NCI-H187 treated with DMSO at 0.1 percent for 48 hours (cell line): ENCODE measurements around the gene SLC6A9.

Source experiments
- DNase-seq: peaks from one replicate; lab custom pipeline; 2025; lab: John Stamatoyannopoulos, UW

Gene SLC6A9

GRCh38 chr1:44031252-44032169 lies at the start of gene SLC6A9:
Gene SLC6A9, minus strand, starts transcription at chr1:44031462. Its CDS starts 7,185 bp downstream, at chr1:44024277.
- no peak for DNase-seq

GRCh38 chr1:44079566-44079965 lies 48.3 kb upstream of the SLC6A9 start:
- DNase-seq, result no peak

DNA sequence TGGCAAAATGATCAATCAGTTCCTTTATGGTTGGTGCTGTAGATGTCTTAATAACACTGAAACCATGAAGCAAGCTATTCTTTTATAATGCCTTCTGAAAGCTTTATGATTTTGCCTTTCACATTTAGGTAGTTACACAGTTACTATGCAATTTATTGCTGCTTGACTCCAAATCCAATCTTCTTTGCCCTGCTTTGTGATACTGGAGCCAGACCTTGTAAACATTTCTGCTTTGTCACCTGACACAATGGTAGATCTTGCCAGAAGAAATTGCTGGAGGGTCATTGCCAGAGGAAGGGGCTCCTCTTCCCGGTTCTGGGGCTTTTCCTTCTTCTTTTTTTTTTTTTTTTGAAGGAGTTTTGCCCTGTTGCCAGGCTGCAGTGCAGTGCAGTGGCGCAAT lies 46.8 kb upstream of the SLC6A9 start:
- no peak for DNase-seq

- no peak for DNase-seq
Observed at GRCh38 chr1:44077421-44077820, 46.2 kb upstream of the SLC6A9 start.

DNA sequence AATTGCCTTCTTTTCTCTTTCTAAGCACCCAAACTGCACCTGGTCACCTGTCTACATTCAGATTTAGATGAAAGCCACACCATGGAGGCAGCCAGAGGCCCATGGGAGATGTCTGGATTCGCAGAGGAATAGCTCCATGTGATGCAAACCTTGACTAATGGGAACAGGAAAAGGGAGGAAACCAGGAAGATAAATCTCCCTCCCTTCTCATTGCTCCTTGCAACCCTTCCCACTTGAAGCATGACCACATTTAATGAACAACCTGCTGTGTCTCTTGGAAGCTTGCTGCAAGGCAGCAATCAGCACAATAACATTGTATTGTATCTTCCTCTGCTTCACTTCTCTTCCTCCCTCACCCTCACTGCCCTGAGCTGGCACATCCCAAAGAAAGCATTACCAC lies 44.8 kb upstream of the SLC6A9 start:
- DNase-seq, result no peak

GRCh38 chr1:44074415-44074814 lies 43.2 kb upstream of the SLC6A9 start:
- DNase-seq, result no peak

- no peak for DNase-seq
Observed at GRCh38 chr1:44073528-44073927, 42.3 kb upstream of the SLC6A9 start.

- DNase-seq, result no peak
Observed at GRCh38 chr1:44072821-44073220, 41.6 kb upstream of the SLC6A9 start.

DNA sequence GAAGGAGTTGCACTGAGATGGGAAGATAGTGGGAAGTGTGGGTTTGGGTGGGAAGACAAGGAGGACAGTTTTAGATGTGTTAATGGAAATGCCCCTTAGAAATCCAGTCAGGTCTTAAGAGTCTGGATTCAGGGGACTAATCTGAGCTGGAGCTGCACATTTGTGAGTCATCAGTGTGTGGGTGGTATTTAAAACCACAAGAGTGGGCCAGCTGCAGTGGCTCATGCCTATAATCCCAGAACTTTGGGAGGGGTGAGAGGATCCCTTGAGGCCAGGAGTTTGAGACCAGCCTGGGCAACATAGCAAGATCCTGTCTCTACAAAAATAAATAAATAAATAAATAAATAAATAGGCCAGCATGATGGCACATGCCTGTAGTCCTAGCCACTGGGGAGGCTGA lies 40.9 kb upstream of the SLC6A9 start:
- no peak for DNase-seq

DNA sequence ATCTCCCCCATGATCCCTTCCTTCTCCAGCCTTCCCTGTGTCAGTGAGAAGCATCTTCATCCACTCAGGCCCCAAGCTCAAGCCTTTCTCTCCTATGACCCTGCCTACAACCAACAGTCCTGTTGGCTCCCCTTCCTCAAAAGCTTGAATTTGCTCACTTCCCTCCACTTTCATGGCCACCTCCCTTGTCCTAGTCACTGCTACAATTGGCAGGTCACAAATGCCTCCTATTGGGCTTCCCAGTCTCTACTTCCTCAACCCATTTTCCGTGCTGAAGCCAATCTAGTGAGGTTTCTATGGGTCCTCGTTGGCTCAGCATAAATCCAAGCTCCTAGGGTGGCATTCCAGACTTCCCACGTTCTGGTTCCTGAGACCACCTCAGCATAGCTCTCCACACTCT lies 40.2 kb upstream of the SLC6A9 start:
- no peak for DNase-seq

DNA sequence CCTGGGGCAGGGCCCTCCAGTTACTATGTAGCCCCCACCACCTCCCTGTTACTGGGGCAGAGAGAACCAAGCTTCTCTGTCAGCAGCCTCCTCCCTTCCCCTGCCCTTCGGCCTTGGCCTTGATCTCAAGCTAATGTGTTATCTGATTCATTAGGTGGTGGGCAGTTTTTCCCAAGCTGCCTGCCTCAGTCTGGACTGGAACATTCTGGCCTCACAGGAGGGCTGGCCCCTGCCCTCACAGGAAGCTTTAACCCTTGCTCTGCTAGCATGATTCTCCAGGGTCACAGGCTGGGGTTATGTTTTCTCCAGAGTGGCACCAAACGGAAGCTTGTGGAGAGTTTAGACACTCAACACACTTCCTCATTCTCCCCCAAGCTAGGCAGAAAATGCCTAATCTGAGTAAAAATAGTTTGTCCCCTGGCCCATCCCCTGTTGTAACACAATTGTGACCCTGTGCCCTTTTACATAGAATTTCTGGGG lies 37.2 kb upstream of the SLC6A9 start:
- no peak for DNase-seq

DNA sequence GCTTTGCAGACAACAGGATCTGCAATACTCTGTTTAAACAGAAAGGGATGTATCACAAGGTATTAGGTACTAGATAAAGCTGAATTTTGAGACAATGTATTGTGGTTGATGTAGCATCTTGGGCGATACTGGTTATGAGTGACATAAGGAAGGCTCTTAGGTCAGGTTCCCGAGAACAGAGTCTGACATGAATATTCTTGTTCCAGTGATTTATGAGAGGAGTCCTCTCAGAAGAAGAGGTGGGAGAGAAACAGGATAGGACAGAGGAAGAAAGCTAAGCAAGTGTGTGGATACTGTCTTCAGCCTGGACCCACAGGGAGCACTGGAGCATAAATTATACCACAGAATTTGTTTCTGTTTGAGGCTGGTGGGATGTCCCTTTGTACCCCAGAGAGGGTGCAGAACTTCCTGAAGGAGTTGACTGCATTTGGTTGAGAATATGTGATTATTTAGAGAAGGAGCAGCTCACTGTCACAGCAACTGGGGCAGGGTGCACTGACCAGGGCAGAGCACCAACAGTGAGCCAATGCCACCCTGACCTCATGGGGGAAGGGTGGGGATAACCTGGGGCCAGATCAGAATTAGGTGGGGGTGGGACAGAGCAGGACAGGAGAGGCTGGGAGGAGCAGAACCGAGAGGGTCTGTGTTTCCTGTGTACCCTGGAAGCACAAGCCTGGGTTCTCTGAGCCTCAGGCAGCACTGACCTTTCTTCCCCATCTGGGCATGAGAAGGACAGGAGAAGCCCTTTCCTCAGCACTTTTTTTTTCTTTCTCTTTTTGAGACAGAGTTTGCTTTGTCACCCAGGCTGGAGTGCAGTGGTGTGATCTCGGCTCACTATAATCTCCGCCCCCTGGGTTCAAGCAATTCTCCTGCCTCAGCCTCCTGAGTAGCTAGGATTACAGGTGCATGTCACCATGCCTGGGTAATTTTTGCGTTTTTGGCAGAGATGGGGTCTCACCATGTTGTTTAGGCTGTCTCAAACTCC lies 36.3 kb upstream of the SLC6A9 start:
- DNase-seq, result no peak

- no peak for DNase-seq
Observed at GRCh38 chr1:44062656-44063179, 31.5 kb upstream of the SLC6A9 start.

- no peak for DNase-seq
Observed at GRCh38 chr1:44061857-44062256, 30.6 kb upstream of the SLC6A9 start.

DNA sequence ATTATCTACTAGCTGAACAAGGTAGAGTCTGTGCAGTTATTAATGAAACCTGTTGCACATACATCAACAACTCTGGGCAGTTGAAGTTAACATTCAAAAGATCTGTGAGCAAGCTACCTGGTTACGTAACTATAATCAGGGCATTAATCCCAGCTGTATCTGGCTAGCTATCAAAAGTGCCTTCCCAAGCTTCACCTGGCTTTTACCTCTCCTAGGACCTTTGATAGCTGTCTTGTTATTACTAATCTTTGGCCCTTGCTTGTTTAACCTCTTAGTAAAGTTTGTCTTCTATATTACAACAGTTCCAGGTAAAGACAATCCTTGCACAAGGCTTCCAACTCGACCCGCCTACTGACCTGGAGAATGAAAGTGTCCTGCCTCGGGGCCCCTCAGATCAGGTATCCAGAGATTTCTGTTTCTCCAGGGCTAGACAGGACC lies 29.6 kb upstream of the SLC6A9 start:
- DNase-seq, result no peak

GRCh38 chr1:44059664-44060355 lies 28.5 kb upstream of the SLC6A9 start:
- DNase-seq, result no peak

DNA sequence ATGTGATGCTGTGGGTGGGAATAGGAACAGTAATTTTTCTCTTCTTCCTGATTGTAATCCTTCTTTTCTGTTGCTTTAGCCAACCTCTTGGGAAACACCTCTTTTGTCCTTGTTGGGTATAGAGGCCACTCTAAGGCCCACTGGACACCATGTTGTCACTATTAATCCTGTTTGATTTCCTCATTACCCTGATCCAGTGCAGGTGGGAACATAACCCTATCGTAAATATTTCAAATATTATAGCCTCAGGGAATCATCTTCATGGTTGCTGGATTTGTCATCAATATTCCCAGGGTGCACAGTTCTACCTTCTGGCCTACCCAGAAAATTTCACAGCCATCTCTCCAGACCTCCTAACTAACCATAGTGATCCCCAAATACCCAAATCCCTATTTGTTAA lies 27.9 kb upstream of the SLC6A9 start:
- no peak for DNase-seq

- no peak for DNase-seq
Observed at GRCh38 chr1:44057293-44057692, 26.0 kb upstream of the SLC6A9 start.

GRCh38 chr1:44053394-44053793 lies 22.1 kb upstream of the SLC6A9 start:
- DNase-seq, result no peak

GRCh38 chr1:44050261-44050660 lies 19.0 kb upstream of the SLC6A9 start:
- DNase-seq, result no peak

- no peak for DNase-seq
Observed at GRCh38 chr1:44049839-44050238, 18.6 kb upstream of the SLC6A9 start.
